Measurements from ENCODE around the gene ELOVL2. TPM values are rescaled to one million over a fixed set of nuclear protein-coding genes. Genes with fewer than 3 reads are reported as not detected.

ELOVL2 gene
- total RNA-seq, 4 donors from 2014 or later, result 0.07 TPM; not detected in 3

DNA sequence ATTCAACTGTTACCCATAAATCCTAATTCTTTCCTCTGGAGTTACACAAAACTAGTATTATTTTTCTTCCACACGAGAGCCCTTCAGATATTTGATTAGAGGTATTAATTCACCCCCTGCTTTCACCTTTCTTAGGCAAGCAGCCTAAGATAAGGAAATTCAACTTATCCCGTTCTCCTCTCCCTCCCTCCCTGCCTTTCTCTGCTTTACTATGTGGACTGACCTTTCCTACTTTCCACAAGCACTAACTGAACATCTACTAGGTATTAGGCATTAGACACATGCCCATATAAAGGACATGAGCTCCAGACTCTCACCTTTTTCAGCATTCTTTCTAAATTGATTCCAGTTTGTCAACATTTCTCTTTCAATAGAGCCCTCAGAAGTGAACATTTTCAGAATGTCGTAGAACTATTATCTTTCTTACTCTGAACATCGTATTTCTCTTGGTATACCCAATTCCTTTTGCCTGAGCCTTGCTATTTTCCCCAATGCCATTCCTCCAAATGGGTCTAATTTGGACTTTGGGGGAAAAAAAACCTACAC, 16.5 kb downstream of the ELOVL2 start:
- 69 to 89% methylated on average over 4 of the region's 4 CpGs for WGBS, 2 donors
- intact Hi-C loops (cut with DNase I; ENCODE audit: low total_unique reads), result no loop called here
- no peak for TF ChIP-seq POLR2A (IDR thresholded peaks at IDR 0.05)
- TF ChIP-seq, protein P1, sequence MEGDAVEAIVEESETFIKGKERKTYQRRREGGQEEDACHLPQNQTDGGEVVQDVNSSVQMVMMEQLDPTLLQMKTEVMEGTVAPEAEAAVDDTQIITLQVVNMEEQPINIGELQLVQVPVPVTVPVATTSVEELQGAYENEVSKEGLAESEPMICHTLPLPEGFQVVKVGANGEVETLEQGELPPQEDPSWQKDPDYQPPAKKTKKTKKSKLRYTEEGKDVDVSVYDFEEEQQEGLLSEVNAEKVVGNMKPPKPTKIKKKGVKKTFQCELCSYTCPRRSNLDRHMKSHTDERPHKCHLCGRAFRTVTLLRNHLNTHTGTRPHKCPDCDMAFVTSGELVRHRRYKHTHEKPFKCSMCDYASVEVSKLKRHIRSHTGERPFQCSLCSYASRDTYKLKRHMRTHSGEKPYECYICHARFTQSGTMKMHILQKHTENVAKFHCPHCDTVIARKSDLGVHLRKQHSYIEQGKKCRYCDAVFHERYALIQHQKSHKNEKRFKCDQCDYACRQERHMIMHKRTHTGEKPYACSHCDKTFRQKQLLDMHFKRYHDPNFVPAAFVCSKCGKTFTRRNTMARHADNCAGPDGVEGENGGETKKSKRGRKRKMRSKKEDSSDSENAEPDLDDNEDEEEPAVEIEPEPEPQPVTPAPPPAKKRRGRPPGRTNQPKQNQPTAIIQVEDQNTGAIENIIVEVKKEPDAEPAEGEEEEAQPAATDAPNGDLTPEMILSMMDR (IDR thresholded peaks at IDR 0.05), result no peak
- H3K4me3 ChIP-seq (ENCODE audit: low read depth, poor library complexity, severe bottlenecking), result no peak overlapping the region
- no peak for DNase-seq (ENCODE audit: low spot score in 2 of 2)

DNA sequence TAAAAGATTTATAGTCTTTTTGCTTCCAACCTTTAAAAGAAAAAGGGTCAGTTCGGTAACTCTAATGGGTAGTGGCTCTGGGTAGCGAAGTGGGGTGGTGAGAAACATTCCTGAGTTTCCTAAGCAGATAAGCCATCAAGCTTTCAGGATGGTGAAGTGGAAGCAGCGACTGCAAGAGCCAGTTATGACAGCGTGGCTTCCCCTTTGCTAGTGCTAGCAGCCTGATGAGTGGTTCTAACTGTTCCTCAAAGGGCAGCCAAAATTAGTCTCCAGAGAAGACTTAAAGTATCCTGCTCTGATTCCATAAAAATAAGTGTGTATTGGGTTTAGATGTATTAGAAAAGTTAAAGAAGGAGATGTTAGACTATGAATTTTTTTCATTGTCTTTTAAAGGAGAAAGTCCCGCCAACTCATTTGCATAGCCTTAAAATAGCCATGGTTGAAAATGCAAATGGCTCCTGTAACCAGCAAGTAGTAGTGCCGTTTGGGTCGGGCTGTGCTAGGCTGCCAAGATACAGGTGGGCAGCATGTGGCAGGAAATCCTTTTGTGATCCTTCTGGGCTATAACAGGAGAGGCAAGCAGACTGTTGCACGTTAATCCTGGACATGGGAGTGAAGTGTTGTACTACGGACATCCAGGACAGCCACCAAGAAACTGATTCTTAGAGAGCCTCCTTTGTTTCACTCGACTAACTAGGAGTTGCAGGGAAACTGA, 18.0 kb downstream of the ELOVL2 start:
- no peak overlapping the region for H3K4me3 ChIP-seq (ENCODE audit: low read depth, poor library complexity, severe bottlenecking)
- TF ChIP-seq POLR2A (IDR thresholded peaks at IDR 0.05), result no peak
- TF ChIP-seq, protein P1 (IDR thresholded peaks at IDR 0.05), result no peak
- intact Hi-C loops (cut with DNase I; ENCODE audit: low total_unique reads), result no loop called here
- 51 to 58% methylated on average over 10 of the region's 10 CpGs for WGBS, 2 donors
- no peak for DNase-seq (ENCODE audit: low spot score in 2 of 2)

- WGBS, 2 donors, result 92 to 94% methylated on average over 3 of the region's 3 CpGs
- H3K4me3 ChIP-seq (ENCODE audit: low read depth, poor library complexity, severe bottlenecking), result no peak overlapping the region
- intact Hi-C loops (cut with DNase I; ENCODE audit: low total_unique reads), result no loop called here
- TF ChIP-seq POLR2A (IDR thresholded peaks at IDR 0.05), result no peak
- TF ChIP-seq, protein P1 (IDR thresholded peaks at IDR 0.05), result no peak
- no peak for DNase-seq (ENCODE audit: low spot score in 2 of 2)
Observed at GRCh38 chr6:11025130-11025529, 19.0 kb downstream of the ELOVL2 start.

- no peak for TF ChIP-seq POLR2A (IDR thresholded peaks at IDR 0.05)
- TF ChIP-seq, protein P1 (IDR thresholded peaks at IDR 0.05), result no peak
- DNase-seq (ENCODE audit: low spot score in 2 of 2), result no peak
- no peak overlapping the region for H3K4me3 ChIP-seq (ENCODE audit: low read depth, poor library complexity, severe bottlenecking)
- intact Hi-C loops (cut with DNase I; ENCODE audit: low total_unique reads), result no loop called here
Observed at GRCh38 chr6:11023032-11023431, 21.1 kb downstream of the ELOVL2 start.

DNA sequence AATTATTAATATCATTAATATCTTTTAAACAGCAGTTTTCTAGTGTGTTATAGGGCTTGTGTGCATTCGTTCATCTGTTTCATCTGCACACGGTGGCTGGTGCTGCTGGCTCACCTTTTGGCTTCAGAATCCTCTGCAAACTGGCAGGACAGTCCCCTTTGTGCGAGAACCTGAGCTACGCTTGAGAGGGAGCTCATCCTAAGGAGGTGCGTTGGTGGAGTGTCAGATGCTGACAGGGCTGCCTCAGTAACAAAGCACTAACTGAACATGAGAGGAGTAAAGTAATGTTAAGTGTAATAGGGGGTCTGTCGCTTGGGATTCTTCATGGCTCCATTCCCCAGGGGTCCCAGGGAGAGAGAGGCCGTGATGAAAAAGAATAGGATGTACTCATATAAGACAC, 22.4 kb downstream of the ELOVL2 start:
- TF ChIP-seq POLR2A (IDR thresholded peaks at IDR 0.05), result no peak
- TF ChIP-seq, protein P1 (IDR thresholded peaks at IDR 0.05), result no peak
- intact Hi-C loops (cut with DNase I; ENCODE audit: low total_unique reads), result no loop called here
- no peak for DNase-seq (ENCODE audit: low spot score in 2 of 2)
- H3K4me3 ChIP-seq (ENCODE audit: low read depth, poor library complexity, severe bottlenecking), result no peak overlapping the region
- 76 to 84% methylated on average over 7 of the region's 7 CpGs for WGBS, 2 donors

DNA sequence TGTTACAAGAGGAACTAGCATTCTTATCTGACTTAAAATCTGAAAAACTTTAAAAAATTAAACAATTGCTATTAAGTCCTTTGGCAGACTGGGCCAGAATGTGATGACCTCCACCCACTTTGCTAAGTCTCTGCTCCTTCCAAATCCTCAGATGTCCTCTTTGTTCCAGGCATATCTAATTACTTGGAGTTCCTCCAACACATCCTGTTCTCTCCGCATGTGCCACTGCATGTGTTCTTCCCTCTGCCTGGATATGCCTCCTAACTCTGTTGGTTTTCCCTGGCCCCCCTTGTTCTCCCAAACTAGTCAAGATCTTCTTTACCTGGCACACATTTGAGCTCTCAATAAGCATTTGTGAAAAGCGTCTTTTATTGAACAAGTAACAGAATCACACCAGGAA, 23.1 kb downstream of the ELOVL2 start:
- WGBS, 2 donors, result 33 to 48% methylated on average over 2 of the region's 2 CpGs
- H3K4me3 ChIP-seq (ENCODE audit: low read depth, poor library complexity, severe bottlenecking), result no peak overlapping the region
- TF ChIP-seq, protein P1 (IDR thresholded peaks at IDR 0.05), result no peak
- TF ChIP-seq POLR2A (IDR thresholded peaks at IDR 0.05), result no peak
- intact Hi-C loops (cut with DNase I; ENCODE audit: low total_unique reads), result no loop called here
- no peak for DNase-seq (ENCODE audit: low spot score in 2 of 2)
